GM19193 (cell line): ENCODE measurements around the gene ANKRD2.

Experiments used
- POLR2A ChIP-seq: IDR thresholded peaks from 4 replicates; pipeline ENCODE4 v1.6.1; 2011; ENCODE audit not compliant: insufficient read depth, insufficient read length; ENCODE audit errors: extremely low read depth

Gene ANKRD2

DNA sequence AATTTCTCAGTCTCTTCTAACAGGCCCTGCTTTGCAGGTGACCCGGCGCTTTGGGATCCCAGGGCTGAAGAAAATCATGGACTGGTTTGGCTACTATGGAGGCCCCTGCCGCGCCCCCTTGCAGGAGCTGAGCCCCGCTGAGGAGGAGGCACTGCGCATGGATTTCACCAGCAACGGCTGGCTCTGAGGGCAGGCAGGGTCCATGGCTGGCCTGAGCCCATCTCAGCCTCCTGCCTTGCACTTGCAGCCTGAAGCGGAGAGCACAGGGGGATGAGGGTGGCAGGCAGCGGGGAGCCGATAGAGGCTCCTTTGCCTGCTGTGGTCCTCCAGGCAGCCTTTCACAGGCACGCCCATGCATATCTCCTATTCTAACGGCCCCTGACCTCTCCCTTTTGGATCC is 38.9 kb downstream of the ANKRD2 start:
- no peak for TF ChIP-seq POLR2A

DNA sequence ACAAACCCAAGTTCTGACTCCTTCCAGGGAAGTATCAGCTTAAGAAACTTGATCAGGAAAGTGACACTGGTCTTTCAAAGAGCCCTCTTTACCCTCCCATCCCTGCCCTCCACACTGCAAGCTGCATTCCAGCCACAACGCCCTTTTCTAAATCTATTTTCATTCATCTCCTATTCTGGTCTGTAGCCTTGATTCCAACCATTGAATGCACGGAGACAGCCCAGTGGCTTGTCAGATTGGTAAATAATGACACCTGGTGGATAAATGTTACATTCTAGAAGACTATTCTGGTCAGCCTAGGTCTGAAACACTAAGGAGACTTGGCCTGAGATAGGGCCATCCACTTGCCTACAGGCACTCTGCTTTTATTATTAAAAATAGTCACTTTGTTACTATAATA is 39.8 kb downstream of the ANKRD2 start:
- TF ChIP-seq POLR2A = no peak

DNA sequence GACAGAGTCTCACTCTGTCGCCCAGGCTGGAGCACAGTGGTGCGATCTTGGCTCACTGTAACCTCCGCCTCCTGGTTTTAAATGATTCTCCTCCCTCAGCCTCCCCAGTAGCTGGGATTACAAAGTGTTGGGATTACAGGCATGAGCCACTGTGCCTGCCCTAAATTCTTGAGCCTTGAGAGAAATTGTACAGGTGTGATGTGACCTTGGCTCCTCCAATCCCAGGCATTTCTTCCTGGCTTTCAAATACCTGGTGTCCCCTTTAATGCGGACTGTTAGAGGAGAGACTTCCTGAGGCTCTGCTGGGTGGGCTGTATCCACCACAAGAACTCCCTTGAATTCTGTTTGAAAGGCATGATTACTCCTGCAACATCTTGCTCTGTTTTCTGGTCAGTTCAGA is 45.7 kb downstream of the ANKRD2 start:
- TF ChIP-seq POLR2A = no peak

DNA sequence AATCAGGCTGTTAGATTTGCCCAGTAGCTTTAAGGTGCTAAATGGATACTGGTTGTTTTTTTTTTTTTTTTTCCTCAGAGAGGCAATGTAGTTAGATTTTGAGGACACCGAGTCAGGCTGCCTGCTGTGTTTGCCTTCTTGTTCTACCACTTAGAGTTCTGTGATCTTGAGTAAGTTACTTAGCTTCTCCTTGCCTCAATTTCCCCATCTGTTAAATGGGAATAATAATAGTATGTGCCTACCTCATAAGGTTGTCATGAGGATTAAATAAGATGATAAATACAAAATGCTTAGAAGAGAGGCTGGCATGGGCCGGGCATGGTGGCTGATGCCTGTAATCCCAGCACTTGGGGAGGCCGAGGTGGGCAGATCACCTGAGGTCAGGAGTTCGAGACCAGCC is 46.2 kb downstream of the ANKRD2 start:
- no peak for TF ChIP-seq POLR2A

DNA sequence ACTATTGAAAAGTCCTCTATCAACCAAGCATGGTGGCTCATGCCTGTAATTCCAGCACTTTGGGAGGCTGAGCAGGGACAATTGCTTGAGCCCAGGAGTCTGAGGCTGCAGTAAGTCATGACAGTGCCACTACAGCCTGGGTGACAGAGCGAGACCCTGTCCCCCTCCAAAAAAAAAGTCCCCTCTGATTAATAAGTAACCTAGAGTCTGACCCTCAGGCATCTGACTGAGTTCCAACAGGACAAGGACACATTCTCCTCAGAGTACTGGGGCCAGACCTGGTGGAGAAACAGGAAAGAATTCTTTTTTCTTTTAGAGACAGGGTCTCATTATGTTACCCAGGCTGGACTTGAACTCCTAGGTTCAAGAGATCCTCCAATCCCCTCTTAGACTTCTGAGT is 50.7 kb downstream of the ANKRD2 start:
- no peak for TF ChIP-seq POLR2A

DNA sequence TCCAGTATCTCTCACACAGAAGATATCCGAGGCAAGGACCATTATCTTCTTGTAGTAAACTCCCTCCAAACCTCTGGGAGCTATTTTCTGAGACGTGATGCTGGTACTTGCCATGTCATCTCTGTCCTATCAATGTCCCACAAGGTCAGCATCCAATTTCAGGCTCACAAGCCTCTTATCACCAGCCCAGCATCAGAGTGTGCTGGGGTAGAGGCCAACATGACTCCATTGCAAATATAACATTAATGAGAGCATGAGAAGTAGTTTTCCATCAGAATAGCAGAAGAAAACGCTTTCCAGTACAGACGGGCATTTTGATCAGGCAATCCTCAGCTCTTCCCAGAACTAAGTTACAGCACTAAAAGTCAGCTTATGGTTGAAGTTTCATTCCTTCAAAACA is 55.2 kb downstream of the ANKRD2 start:
- no peak for TF ChIP-seq POLR2A

DNA sequence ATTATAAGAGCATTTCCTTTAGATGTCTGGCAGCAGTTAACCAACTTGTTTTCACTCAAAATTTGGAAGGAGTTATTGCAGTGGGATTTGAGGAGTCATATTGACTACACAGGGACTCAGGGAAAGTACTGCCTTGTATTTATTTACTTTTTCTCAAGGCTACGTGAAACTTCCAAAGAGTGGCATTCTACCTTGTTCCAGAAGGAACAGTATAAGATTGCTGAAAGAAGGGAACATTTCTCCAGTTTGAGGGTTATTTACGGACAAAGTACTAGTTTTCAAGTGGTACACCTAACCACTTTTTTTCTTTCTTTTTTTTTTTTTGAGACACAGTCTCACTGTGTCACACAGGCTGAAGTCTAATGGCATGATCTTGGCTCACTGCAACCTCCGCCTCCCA is 55.6 kb downstream of the ANKRD2 start:
- TF ChIP-seq POLR2A = no peak

DNA sequence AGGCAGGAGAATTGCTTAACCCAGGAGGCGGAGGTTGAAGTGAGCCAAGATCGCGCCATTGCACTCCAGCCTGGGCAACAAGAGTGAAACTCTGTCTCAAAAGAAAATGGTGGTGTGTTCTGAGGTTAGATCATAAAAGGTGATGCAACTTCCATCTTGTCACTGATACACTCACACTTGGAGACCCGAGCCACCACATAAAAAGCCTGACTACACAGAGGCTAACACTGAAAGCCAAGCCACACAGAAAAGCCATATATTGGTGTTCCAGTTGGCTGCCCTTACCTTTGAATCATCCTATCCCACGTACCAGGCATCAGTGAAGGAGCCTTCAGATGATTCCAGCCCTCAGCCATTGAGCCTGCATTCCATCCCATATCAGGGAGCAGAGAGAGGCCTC is 56.7 kb downstream of the ANKRD2 start:
- no peak for TF ChIP-seq POLR2A

DNA sequence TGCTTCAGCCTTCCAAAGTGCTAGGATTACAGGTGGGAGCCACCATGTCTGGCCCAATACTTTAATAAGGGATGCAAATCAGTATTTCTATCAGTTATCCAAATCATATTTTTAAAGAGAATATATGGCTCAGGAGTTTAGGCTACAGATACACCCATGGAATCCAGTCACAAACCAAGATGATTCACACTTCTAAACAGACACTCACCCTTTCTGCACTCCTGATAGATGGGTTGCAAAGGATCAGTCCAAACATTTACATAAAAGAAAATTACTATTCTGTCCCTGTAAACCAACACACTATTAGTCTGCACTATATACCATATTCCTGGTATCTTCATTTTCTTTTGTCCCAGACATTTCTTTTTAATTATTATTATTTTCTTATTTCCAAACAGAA is 58.5 kb downstream of the ANKRD2 start:
- no peak for TF ChIP-seq POLR2A

DNA sequence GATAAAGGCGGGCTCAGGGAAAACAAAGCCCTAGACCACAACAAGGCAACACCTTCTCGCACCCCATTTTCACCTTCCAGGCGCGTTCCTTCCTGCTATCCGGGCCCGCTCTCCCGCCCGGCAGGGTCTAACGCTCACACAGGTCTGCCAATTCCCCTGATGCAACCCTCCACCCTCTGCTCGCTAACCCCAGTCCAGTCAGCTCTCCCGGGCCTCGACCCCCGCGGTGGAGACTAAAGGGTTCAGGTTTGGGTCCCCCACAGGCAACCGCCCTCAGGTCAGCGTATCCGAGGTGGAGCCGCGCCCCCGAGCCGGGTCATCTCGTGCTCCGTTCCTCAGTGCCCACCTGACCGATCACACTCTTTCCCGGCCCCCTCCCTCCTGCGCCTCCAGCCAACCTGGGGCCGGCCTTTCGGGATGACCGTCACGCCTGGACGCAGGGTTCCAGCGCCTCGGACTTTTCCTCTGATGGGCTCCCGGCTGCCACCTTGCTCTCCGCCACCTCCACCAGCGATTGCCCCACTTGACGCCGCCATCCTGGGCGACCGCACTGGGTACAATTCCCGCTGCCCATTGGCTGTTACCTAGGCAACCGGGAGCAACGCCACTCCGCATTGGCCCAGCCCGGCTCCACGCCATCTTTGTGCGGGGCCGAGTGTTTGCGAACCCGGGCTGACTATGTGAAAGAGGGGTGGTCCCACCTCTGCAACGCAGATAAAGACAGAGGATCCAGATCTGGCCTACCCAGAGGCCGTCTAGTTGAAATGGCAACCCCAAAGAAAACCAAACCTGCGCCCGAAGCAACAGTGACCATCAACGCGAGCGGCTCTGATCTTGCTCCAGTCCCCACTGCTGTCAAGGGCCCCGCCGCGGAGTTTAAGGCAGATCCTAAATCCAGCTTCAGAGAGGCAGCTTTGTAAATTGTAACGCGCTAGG is 60.6 kb downstream of the ANKRD2 start, which contains the start of gene MORN4:
Gene MORN4, minus strand, starts transcription at position 552 of the 936 bp plus-strand sequence. CDS start 13,847 bp downstream, outside the sequence.
- peak; percentile 33 for TF ChIP-seq POLR2A
